GM18499 (cell line): ENCODE measurements around the gene RNF7.
A peak's percentile ranks its signal among the peaks of the same experiment; 100 is the strongest.
"Not testable (repeated sequence)": the region's sequence is repeated elsewhere in the genome, so short reads cannot be mapped to it uniquely, and the experiment has no call there.

Experiments used
- ATAC-seq: cut with Tn5 transposase; IDR thresholded peaks from one replicate; pipeline ENCODE4 v1.9.1; 2021; ENCODE audit warnings: moderate number of reproducible peaks; ENCODE audit not compliant: insufficient read depth, unreplicated experiment

The RNF7 gene

GRCh38 chr3:141738022-141738890, at the start of gene RNF7:
TSS of gene RNF7 (plus strand) at chr3:141738298. CDS start at chr3:141738342, 44 bp downstream.
- ATAC-seq = peak; percentile 87

GRCh38 chr3:141690431-141691072, 47.5 kb upstream of the RNF7 start:
- ATAC-seq = no peak

- not testable (repeated sequence) for ATAC-seq
Observed at GRCh38 chr3:141691471-141691870, 46.6 kb upstream of the RNF7 start.

DNA sequence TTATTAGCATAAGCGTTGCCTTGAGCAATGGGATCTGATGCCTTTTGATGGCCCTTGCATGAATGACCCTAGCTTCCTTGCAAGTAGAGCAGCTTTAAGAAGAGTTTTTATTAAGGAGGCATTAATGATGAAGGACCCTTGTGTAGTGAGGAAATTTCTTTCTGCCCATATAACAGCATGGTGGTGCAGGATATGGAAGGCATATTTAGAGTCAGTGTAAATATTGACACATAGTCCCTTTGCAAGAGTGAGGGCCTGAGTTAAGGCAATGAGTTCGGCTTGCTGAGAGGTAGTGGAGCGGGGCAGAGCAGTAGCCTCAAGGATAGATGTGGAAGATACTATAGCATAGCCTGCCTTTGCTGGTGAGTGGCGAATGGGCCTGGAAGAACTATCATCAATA, 45.1 kb upstream of the RNF7 start:
- ATAC-seq = not testable (repeated sequence)

DNA sequence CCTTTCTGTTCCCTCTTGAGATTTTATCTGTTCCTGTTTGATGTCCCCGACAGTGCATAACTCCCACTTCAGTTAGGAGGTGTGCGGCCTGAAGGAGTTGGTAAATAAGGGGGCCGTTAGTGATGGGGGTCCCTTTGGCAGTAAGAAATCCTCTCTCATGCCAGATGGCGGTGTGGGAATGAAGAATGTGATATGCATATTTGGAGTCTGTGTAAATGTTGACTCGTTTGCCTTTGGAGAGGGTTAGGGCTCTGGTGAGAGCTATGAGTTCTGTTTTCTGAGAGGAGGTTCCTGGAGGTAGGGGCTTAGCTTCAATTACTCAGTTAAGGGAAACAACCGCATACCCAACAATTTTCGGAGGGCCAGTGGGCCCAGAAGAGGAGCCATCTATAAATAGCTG, 38.8 kb upstream of the RNF7 start:
- ATAC-seq = no peak

- ATAC-seq = no peak
Observed at GRCh38 chr3:141699897-141700296, 38.2 kb upstream of the RNF7 start.

GRCh38 chr3:141703367-141703766, 34.7 kb upstream of the RNF7 start:
- ATAC-seq = not testable (repeated sequence)

DNA sequence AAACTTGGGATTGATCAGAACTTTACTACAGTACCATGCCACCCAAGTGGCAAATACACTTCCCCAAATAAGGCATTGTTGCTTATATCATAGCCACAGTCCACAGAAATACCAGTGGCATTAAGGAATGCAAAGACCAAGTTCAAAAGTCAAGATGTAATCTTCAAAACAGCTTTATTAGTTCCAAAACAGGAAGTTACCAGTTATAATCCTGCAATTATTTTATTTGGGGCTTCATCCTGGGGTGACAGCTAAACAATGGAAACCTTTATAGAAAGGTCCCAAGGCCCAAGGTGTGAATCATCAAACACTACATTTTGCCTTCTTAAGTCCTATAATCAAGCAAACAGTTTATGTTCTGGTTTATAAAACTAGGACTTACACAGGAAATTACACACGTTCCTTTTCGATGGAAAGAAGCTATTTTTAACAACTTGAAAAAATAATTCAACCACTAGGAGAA, 30.3 kb upstream of the RNF7 start:
- ATAC-seq = no peak

DNA sequence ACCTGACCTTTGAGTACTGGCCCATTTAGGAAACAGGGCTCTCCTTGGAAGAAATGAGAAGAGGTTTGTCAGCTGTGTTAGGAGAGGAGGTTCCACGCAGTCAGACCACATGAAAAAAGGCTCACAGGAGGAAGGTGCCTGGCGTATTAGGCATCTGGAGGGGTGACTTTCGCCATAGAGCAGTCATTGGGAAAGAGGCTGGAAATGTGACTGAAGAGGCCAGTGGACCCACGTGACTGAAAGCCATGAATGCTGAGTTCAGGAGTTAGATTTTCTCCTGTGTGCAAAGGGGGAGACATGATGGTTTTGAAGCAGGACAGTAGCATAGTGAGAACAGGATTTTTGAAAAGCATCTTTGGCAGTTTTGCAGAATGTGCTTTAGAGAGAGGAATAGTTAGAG, 29.7 kb upstream of the RNF7 start:
- ATAC-seq = no peak

DNA sequence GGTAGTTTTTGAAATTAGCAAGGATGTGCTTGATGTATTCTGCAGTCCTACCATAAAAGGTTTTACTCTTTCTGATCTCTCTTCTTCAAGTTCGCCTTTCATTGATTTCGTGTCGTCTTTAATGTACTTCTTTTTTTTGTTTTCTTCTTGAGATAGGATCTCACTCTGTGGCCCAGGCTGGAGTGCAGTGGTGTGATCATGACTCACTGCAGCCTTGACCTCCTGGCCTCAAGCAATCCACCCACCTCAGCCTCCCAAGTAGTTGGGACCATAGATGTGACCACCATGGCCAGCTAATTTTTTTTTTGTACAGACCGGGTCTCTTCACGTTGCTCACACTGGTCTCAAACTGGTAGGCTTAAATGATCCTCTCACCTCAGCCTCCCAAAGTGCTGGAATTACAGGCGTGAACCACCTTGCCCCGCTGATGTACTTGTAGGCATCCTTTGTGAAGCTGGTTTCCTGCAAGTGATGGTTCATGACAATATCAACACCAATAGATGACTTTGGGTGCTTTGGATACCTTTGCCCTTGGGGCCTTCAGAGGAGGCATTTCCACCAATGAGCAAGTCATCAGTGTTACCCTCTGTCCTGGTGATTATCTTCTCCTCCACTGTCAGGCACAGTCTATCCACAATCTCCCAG, 28.9 kb upstream of the RNF7 start:
- ATAC-seq = no peak

DNA sequence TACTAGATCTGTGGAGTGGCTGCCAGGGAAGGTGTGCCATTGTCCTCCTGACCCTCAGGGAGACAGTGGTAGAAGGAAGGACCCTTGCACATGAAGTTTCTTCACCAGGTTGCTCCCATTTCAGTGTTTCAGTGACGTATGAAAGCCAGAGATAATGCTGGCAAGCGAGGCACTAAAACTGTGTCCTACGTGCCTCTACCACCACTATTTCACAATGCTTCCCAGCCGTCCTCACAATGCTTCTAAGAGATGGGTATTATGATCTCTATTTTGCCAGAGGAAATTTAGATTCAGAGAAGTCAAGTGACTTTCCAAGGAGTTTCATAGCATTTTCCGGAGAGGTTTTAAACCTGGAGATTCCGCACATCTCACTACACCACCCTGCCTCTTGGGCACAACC, 28.0 kb upstream of the RNF7 start:
- ATAC-seq = no peak

- ATAC-seq = no peak
Observed at GRCh38 chr3:141710888-141711616, 27.0 kb upstream of the RNF7 start.

GRCh38 chr3:141714671-141715070, 23.4 kb upstream of the RNF7 start:
- no peak for ATAC-seq

- no peak for ATAC-seq
Observed at GRCh38 chr3:141722081-141722480, 16.0 kb upstream of the RNF7 start.

DNA sequence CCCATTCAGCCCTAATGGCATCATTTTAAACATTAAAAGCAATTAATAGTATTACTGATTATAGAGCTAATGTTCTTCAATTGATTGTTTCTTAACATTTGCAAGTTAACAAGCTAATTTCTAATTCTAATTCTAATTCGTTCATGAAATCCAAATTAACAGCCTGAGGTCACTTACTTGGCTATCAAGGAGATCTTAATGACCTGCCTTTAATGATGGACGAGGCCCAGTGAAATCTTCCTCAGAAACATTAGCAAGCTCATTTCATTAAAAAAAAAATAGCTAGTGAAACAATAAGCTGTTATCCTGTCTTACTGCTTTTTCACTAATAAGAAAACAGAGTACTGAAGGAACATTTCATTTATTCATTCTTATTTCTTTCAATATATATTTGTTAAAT, 15.4 kb upstream of the RNF7 start:
- no peak for ATAC-seq

DNA sequence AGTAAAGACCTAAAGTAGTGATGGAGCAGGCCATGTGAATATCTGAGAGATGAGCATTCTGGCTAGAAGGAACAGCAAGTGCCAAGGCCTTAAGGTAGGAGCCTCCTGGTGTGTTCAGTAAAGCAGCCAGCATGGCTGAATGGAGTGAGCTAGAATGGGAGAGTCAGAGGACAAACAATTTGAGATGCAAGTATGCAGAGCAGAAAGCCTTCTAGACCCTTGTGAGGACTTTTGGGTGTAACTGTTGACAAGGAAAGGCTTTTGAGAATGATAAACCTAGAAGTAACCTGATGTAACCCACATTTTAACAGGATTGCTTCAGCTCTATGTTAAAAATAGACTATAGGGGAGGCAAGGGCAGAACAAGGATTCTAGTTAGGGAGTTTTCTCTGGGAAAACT, 14.8 kb upstream of the RNF7 start:
- no peak for ATAC-seq

GRCh38 chr3:141724186-141724585, 13.9 kb upstream of the RNF7 start:
- ATAC-seq = no peak

GRCh38 chr3:141725036-141725435, 13.1 kb upstream of the RNF7 start:
- no peak for ATAC-seq

GRCh38 chr3:141726483-141726882, 11.6 kb upstream of the RNF7 start:
- ATAC-seq = no peak

- ATAC-seq = no peak
Observed at GRCh38 chr3:141728355-141728892, 9.7 kb upstream of the RNF7 start.
